ENCODE measurements around the gene STC2. TPM values are rescaled to one million over a fixed set of nuclear protein-coding genes. Genes with fewer than 3 reads are reported as not detected.

The STC2 gene
- total and polyA plus RNA-seq, 2 experiments from 2014 or later, result 184 to 330 TPM

GRCh38 chr5:173323799-173324114, 4.5 kb downstream of the STC2 start:
- Histone ChIP-seq H4K20me1 (ENCODE audit: insufficient read depth) (no peaks in the 10 kb centered on the region), H3K4me1 (ENCODE audit: insufficient read depth) (peaks cover 40% of the 10 kb centered on the region), H3K9me3 (ENCODE audit: low read depth) (no peaks in the 10 kb centered on the region), H3K36me3 (ENCODE audit: low read depth) (peaks cover 62% of the 10 kb centered on the region), H3K9me2 (ENCODE audit: insufficient read depth) (no peaks in the 10 kb centered on the region), H2AFZ (no peak overlapping the region), H3F3A (ENCODE audit: insufficient read depth) (peaks cover 57% of the 10 kb centered on the region), H3K79me2 (ENCODE audit: insufficient read depth) (peaks cover 52% of the 10 kb centered on the region), H3K4me3 (peak overlapping the region; percentile 88), H3K27me3 (replicated peaks; ENCODE audit: insufficient read depth) (no peaks in the 10 kb centered on the region), H3K27ac (peak overlapping the region; percentile 47), H3K9ac (peak overlapping the region; percentile 87), H3K4me2 (ENCODE audit: unreplicated experiment) (peak overlapping the region; percentile 83)
- 11 to 32% methylated on average over 8 of the region's 8 CpGs for WGBS, 2 experiments (ENCODE audit: low coverage in 1 of 2, low lambda C conversion rate in 2 of 2, missing lambda C conversion rate in 2 of 2)
- DNase-seq, result no peak
- in situ Hi-C loops (cut with MboI), result no loop called here
- TF ChIP-seq EZH2 (IDR thresholded peaks at IDR 0.05; ENCODE audit: insufficient read depth, poor library complexity, severe bottlenecking) (no peak), EZH2phosphoT487 (IDR thresholded peaks at IDR 0.05; ENCODE audit: insufficient read depth, low read depth) (no peak)

DNA sequence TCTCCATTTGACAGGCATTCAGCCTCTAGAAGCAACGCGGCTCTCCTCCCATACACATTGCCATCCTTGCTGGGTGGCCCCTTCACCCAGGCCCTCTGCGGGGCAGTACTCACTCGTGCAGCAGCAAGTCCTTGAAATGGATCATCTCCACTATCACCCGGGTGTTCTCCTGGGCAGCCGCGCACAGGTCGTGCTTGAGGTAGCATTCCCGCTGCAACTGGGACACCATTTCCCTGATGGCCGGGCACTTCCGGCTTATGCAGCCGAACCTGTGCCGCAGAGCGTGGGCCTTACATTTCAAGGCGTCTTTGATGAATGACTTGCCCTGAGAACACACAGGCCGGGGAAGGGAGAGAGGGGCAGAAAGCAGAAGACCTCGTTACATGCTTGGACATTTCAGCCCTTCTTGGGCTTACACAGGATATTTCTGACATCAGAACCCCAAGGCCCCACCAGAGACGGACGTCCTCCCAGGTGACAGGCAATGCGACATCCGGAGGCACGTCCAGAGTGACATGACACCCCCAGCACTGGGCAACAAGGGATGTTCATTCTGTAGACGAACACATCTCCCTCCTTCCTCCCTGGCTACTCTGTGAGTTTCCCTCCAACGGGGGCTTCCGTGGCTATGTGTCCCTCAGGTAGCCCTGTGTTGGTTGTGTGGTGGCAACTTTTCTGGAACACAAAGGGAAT, 5.0 kb downstream of the STC2 start:
- H3K9me3 ChIP-seq (ENCODE audit: low read depth), result no peaks in the 10 kb centered on the region
- H3K4me2 ChIP-seq (ENCODE audit: unreplicated experiment), result peak overlapping the region; percentile 83
- peaks cover 51% of the 10 kb centered on the region for H3K79me2 ChIP-seq (ENCODE audit: insufficient read depth)
- peak overlapping the region; percentile 87 for H3K9ac ChIP-seq
- peak overlapping the region; percentile 88; the same call in 1 of the 2 replicates for H3K4me3 ChIP-seq
- H3K4me1 ChIP-seq (ENCODE audit: insufficient read depth), result peaks cover 40% of the 10 kb centered on the region
- in situ Hi-C loops (cut with MboI), result no loop called here
- no peaks in the 10 kb centered on the region for H3K9me2 ChIP-seq (ENCODE audit: insufficient read depth)
- no peak overlapping the region for H2AFZ ChIP-seq
- H4K20me1 ChIP-seq (ENCODE audit: insufficient read depth), result no peaks in the 10 kb centered on the region
- peaks cover 67% of the 10 kb centered on the region for H3K36me3 ChIP-seq (ENCODE audit: low read depth)
- DNase-seq, result no peak
- peak overlapping the region; percentile 47 for H3K27ac ChIP-seq
- 89 to 90% methylated on average over 25 of the region's 25 CpGs for WGBS, 2 experiments (ENCODE audit: low coverage in 1 of 2, low lambda C conversion rate in 2 of 2, missing lambda C conversion rate in 2 of 2)
- no peaks in the 10 kb centered on the region for H3K27me3 ChIP-seq (replicated peaks; ENCODE audit: insufficient read depth)
- TF ChIP-seq EZH2 (IDR thresholded peaks at IDR 0.05; ENCODE audit: insufficient read depth, poor library complexity, severe bottlenecking) (no peak), EZH2phosphoT487 (IDR thresholded peaks at IDR 0.05; ENCODE audit: insufficient read depth, low read depth) (no peak)
- H3F3A ChIP-seq (ENCODE audit: insufficient read depth), result peaks cover 60% of the 10 kb centered on the region

- H3K27me3 ChIP-seq (replicated peaks; ENCODE audit: insufficient read depth), result no peaks in the 10 kb centered on the region
- H3F3A ChIP-seq (ENCODE audit: insufficient read depth), result peaks cover 74% of the 10 kb centered on the region
- H3K4me2 ChIP-seq (ENCODE audit: unreplicated experiment), result no peak overlapping the region
- H3K9ac ChIP-seq, result peak overlapping the region; percentile 12; the same call in 1 of the 2 replicates
- H2AFZ ChIP-seq, result no peak overlapping the region
- no peaks in the 10 kb centered on the region for H3K9me3 ChIP-seq (ENCODE audit: low read depth)
- H3K4me3 ChIP-seq, result no peak overlapping the region
- in situ Hi-C loops (cut with MboI), result no loop called here
- H3K27ac ChIP-seq, result peak overlapping the region; percentile 34
- 13 to 14% methylated on average over 5 of the region's 5 CpGs for WGBS, 2 experiments (ENCODE audit: low coverage in 1 of 2, low lambda C conversion rate in 2 of 2, missing lambda C conversion rate in 2 of 2)
- peaks cover 81% of the 10 kb centered on the region for H3K36me3 ChIP-seq (ENCODE audit: low read depth)
- H3K4me1 ChIP-seq (ENCODE audit: insufficient read depth), result peaks cover 49% of the 10 kb centered on the region
- DNase-seq, result peak; percentile 80
- H3K79me2 ChIP-seq (ENCODE audit: insufficient read depth), result peaks cover 37% of the 10 kb centered on the region
- TF ChIP-seq EZH2 (IDR thresholded peaks at IDR 0.05; ENCODE audit: insufficient read depth, poor library complexity, severe bottlenecking), result no peak
- no peaks in the 10 kb centered on the region for H4K20me1 ChIP-seq (ENCODE audit: insufficient read depth)
- H3K9me2 ChIP-seq (ENCODE audit: insufficient read depth), result no peaks in the 10 kb centered on the region
These were observed 6.3 kb downstream of the STC2 start for GRCh38 chr5:173321886-173322285.

GRCh38 chr5:173320259-173320658, 8.0 kb downstream of the STC2 start:
- WGBS, 2 experiments (ENCODE audit: low coverage in 1 of 2, low lambda C conversion rate in 2 of 2, missing lambda C conversion rate in 2 of 2), result 50 to 54% methylated on average over 10 of the region's 10 CpGs
- peaks cover 82% of the 10 kb centered on the region for H3K36me3 ChIP-seq (ENCODE audit: low read depth)
- H3K9ac ChIP-seq, result no peak overlapping the region
- in situ Hi-C loops (cut with MboI), result no loop called here
- H2AFZ ChIP-seq, result no peak overlapping the region
- H3K4me2 ChIP-seq (ENCODE audit: unreplicated experiment), result no peak overlapping the region
- H3K79me2 ChIP-seq (ENCODE audit: insufficient read depth), result peaks cover 21% of the 10 kb centered on the region
- H3K27ac ChIP-seq, result no peak overlapping the region; the same call in 1 of the 2 replicates
- H3K9me3 ChIP-seq (ENCODE audit: low read depth), result no peaks in the 10 kb centered on the region
- H3K9me2 ChIP-seq (ENCODE audit: insufficient read depth), result no peaks in the 10 kb centered on the region
- peak; percentile 8 for DNase-seq
- H3K4me1 ChIP-seq (ENCODE audit: insufficient read depth), result peaks cover 53% of the 10 kb centered on the region
- H3F3A ChIP-seq (ENCODE audit: insufficient read depth), result peaks cover 78% of the 10 kb centered on the region
- no peaks in the 10 kb centered on the region for H4K20me1 ChIP-seq (ENCODE audit: insufficient read depth)
- no peaks in the 10 kb centered on the region for H3K27me3 ChIP-seq (replicated peaks; ENCODE audit: insufficient read depth)
- no peak for TF ChIP-seq EZH2 (IDR thresholded peaks at IDR 0.05; ENCODE audit: insufficient read depth, poor library complexity, severe bottlenecking)
- TF ChIP-seq EZH2phosphoT487 (IDR thresholded peaks at IDR 0.05; ENCODE audit: insufficient read depth, low read depth), result no peak
- H3K4me3 ChIP-seq, result no peak overlapping the region
